HS-27A (cell line): Measurements from ENCODE around the gene GSPT1.

ENCODE experiments used
- DNase-seq: peaks from one replicate; pipeline ENCODE4 v3.0.0-alpha.2; 2012; ENCODE audit warnings: low read depth, missing footprints

Gene GSPT1

GRCh38 chr16:11913425-11914079, 2.2 kb downstream of the GSPT1 start:
- DNase-seq, result no peak

- no peak for DNase-seq
Observed at GRCh38 chr16:11909653-11910545, 5.9 kb downstream of the GSPT1 start.

GRCh38 chr16:11907160-11907970, 8.4 kb downstream of the GSPT1 start:
- no peak for DNase-seq

- no peak for DNase-seq
Observed at GRCh38 chr16:11903906-11904305, 11.8 kb downstream of the GSPT1 start.

GRCh38 chr16:11901091-11901490, 14.7 kb downstream of the GSPT1 start:
- DNase-seq, result no peak

- DNase-seq, result peak; percentile 20
Observed at GRCh38 chr16:11896486-11897176, 19.1 kb downstream of the GSPT1 start.

- no peak for DNase-seq
Observed at GRCh38 chr16:11893571-11893970, 22.2 kb downstream of the GSPT1 start.

GRCh38 chr16:11892761-11893160, 23.0 kb downstream of the GSPT1 start:
- no peak for DNase-seq

- DNase-seq, result no peak
Observed at GRCh38 chr16:11890231-11890965, 25.4 kb downstream of the GSPT1 start.

GRCh38 chr16:11886881-11887280, 28.9 kb downstream of the GSPT1 start:
- DNase-seq, result no peak

GRCh38 chr16:11884035-11884434, 31.7 kb downstream of the GSPT1 start:
- no peak for DNase-seq

GRCh38 chr16:11880007-11880406, 35.7 kb downstream of the GSPT1 start:
- DNase-seq, result no peak

GRCh38 chr16:11877374-11877773, 38.4 kb downstream of the GSPT1 start:
- no peak for DNase-seq

GRCh38 chr16:11876306-11876705, 39.5 kb downstream of the GSPT1 start:
- DNase-seq, result no peak

- DNase-seq, result no peak
Observed at GRCh38 chr16:11875721-11876120, 40.0 kb downstream of the GSPT1 start.

- no peak for DNase-seq
Observed at GRCh38 chr16:11871193-11871592, 44.6 kb downstream of the GSPT1 start.

GRCh38 chr16:11870399-11870798, 45.4 kb downstream of the GSPT1 start:
- no peak for DNase-seq

GRCh38 chr16:11869353-11870228, 46.2 kb downstream of the GSPT1 start:
- DNase-seq, result no peak

- DNase-seq, result no peak
Observed at GRCh38 chr16:11868412-11868980, 47.3 kb downstream of the GSPT1 start.

- no peak for DNase-seq
Observed at GRCh38 chr16:11862489-11862888, 53.3 kb downstream of the GSPT1 start.
